Stimulated activated naive CD8-positive, alpha-beta T cell treated with anti-CD3 and anti-CD28 coated beads, Interleukin-15, Interleukin-2, amounts not matched to agents 100 U/mL and 50 U/mL, for 24 hours (primary cell): ENCODE measurements around the gene SH2D4B.

Experiments
- ATAC-seq: fragments of 150-1000 bp; cut with Tn5 transposase; one replicate; pipeline ENCODE4 v1.10.0; 2021
- DNase-seq: peaks from one replicate; pipeline ENCODE4 v3.0.0; 2021

Gene SH2D4B

DNA sequence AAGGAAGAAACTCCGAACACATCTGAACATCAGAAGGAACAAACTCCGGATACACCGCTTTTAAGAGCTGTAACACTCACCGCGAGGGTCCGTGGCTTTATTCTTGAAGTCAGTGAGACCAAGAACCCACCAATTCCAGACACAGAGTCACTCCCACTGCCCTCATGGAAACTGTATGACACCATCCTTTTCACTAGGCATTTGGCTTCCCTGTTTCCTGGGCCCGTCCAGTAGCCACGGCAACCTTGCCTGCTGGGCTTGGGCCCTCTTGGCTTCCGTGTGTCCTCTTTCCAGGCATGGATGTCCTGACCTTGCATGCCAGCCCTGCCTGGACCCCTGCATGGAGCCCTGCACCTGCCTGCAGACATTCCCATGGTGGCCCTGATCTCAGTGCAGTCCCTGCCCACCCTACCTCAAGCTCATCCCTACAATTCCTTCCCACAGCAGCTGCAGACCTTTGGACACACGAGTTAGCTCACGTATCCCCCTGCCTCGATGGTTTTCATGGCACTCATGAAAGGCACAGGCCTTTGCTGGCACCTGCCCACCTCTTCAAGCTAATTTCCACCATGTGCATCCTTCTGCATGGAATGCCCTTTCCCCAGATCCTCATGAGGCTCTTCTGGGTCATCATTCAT lies 6.7 kb downstream of the SH2D4B start:
- no peak for ATAC-seq
- DNase-seq: no peak

GRCh38 chr10:80545258-80545881 lies 7.7 kb downstream of the SH2D4B start:
- ATAC-seq (no peak), DNase-seq (no peak)

- no peak for ATAC-seq
- no peak for DNase-seq
These were observed 14.5 kb downstream of the SH2D4B start for GRCh38 chr10:80552151-80552646.

- no peak for ATAC-seq
These were observed 15.7 kb downstream of the SH2D4B start for GRCh38 chr10:80553436-80553835.

GRCh38 chr10:80554050-80554449 lies 16.3 kb downstream of the SH2D4B start:
- ATAC-seq: no peak
- no peak for DNase-seq

More at GRCh38 chr10:80553436-80553835, 15.7 kb downstream of the SH2D4B start:
- DNase-seq: no peak

DNA sequence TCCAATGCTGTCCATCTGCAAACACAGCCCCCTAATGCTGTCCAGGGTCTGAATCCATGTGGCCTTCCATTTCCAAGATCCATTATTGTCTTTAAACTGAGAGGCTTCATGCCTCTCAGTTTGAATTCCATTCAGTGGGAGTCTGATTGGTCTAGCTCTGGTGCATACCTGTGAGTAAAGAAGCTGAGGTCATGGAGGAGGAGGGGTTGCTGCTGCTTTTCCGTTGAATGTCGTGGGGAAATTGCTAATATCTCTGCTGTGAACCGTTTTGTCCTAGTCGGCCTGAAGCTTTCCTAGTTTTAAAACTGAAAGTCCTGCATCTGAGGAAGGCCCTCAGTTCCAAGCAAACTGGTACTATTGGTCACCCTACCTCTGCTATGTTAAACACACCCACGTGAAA lies 17.7 kb downstream of the SH2D4B start:
- no peak for ATAC-seq

DNA sequence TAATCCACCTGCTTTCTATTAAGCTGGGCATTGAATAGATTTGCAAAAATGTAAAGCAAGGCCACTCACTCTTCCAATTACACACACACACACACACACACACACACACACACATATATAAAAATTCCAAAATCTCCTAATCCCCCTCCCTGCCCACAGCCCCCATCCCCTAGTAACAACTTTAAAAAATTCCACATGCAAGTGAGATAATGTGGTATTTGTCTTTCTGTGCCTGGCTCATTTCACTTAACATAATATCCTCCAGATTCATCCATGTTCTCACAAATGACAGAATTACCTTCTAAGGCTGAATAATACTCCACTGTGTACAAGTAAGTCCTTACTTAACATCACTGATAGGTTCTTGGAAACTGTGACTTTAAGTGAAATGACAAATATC lies 24.2 kb downstream of the SH2D4B start:
- ATAC-seq: no peak
- DNase-seq: no peak

More for the DNA sequence above, 17.7 kb downstream of the SH2D4B start:
- DNase-seq: no peak

DNA sequence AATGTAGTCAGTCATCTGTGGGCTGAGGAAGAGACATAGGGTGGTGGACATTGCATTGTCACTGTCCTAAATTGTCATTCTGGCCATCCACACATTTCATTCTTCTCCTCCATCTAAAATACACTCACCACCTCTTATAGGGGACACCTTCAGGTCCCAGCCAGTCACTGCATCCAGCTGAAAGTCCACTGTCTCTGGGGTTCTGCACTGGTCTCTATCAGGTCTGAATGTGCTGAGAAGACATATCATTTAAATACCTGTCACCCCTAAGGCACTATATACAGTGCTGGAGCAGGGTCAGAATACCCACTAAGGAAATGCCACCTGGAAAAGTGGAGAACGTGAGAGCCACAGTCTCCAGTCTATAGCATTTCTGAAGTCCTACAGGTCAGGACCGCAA lies 29.6 kb downstream of the SH2D4B start:
- ATAC-seq (no peak), DNase-seq (no peak)

- DNase-seq (no peak), ATAC-seq (no peak)
These were observed 31.6 kb downstream of the SH2D4B start for GRCh38 chr10:80569131-80569895.

- ATAC-seq (no peak), DNase-seq (no peak)
These were observed 33.6 kb downstream of the SH2D4B start for GRCh38 chr10:80571352-80571751.

GRCh38 chr10:80579181-80579763 lies 41.6 kb downstream of the SH2D4B start:
- no peak for DNase-seq
- ATAC-seq: no peak

- no peak for ATAC-seq
- DNase-seq: no peak
These were observed 42.3 kb downstream of the SH2D4B start for GRCh38 chr10:80579849-80580637.

GRCh38 chr10:80580638-80581468 lies 43.2 kb downstream of the SH2D4B start:
- DNase-seq: no peak
- no peak for ATAC-seq

DNA sequence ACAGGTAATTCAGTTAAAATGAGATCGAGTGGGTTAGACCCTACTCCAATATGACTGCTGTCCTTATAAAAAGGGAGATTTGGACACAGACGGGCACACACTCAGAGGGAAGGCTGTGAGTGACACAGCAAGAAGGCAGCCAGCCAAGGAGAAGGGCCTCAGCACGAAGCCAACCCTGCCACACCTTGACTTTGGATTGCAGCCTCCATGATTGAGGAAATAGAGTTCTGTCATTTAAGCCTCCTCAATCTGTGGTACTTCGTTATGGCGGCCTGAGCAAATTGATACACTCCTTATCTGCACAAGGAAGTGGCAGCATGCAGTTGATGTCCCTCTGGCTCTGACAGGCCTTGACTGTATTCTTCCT lies 43.8 kb downstream of the SH2D4B start:
- ATAC-seq (no peak), DNase-seq (no peak)

DNA sequence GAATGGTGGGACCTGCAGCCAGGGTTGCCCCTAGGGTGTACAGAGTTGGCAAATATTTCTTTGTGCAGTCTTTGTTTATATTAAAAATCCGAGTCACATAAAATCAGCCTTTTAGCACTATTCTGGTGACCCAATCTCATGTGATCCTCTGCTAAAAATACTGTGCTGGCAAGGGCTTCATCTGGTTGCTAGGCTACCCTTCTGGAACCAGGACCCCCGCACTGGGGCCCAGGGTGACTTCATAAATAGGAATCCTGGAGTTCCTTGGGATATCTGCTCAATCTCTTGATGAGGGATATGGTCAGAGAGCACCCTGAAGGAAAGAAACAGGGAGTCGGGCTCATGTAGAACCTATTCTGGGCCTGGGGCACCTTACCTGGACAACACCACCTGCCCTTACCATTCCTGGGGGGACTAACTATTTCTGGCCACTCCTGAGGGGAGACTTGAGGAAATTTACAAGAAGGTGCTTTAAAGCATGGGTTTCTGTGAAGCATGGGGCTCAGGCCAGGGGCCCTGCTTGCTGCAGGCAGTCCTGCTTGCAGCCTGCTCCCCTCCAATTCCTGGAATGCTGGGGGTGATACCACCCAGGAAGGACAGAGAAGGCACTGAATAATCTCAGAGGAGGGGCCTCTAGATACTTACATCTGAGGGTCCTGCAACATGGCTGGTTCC lies 44.7 kb downstream of the SH2D4B start:
- no peak for DNase-seq
- ATAC-seq: no peak

DNA sequence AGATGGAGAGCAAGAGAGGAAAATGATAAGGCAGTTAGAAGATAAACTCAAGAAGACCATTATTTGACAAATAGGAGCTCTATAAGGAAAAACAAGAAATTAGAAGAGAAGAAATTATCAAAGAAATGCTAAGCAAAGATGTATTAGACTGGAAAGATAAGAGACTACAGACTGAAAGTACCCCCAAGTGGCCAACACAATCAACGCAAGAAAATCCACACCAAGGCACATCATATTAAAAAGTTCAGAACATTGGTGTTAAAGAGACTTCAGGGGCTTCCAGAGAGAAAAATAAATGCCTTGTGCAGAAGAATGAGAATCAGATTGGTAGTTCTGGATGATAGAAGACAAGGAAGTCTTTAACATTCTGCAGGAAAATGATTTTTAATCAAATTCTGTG lies 46.0 kb downstream of the SH2D4B start:
- DNase-seq (no peak), ATAC-seq (no peak)

DNA sequence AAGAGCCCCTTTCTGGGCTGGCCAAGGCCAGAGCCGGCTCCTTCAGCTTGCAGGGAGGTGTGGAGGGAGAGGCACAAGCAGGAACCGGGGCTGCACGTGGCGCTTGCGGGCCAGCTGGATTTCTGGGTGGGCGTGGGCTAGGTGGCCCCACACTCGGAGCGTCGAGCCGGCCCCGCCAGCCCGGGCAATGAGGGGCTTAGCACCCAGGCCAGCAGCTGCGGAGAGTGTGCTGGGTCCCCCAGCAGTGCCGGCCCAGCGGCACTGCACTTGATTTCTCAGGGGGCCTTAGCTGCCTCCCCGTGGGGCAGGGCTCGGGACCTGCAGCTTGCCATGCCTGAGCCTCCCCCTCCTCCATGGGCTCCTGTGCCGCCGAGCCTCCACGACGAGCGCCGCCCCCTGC lies 48.1 kb downstream of the SH2D4B start:
- DNase-seq (no peak), ATAC-seq (no peak)

GRCh38 chr10:80588546-80588945 lies 50.8 kb downstream of the SH2D4B start:
- DNase-seq (no peak), ATAC-seq (no peak)

DNA sequence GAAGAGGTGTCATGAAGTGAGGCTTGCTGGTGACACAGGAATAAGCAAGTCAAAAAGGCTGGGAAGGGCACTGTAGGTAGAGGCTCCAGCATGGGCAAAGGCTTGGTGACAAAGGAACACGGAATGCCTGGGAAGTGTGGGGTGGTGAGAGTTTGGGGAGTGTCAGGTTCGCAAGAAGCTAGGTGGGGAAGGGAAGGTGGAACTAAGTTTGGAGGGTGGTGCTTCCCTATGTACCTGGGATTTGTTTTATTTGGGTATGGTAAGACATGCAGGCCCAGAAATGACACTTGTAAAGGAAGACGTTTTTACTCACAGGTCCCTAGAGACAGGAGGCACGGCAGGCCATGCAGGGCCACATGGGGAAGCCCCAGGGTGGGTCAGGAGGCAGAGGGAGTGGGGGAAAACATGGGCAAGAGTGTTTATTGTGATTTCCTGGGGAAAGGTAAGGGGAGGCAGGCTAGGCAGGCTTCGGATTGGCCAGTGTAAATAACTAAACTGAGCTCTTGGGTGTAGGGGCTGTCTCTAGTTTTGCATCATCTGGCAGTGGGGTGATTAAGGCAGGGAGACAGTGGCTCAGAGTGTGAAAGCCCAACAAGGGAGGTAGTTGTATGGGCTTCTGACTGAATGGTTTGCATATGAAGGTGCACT lies 52.1 kb downstream of the SH2D4B start:
- DNase-seq (no peak), ATAC-seq (no peak)

DNA sequence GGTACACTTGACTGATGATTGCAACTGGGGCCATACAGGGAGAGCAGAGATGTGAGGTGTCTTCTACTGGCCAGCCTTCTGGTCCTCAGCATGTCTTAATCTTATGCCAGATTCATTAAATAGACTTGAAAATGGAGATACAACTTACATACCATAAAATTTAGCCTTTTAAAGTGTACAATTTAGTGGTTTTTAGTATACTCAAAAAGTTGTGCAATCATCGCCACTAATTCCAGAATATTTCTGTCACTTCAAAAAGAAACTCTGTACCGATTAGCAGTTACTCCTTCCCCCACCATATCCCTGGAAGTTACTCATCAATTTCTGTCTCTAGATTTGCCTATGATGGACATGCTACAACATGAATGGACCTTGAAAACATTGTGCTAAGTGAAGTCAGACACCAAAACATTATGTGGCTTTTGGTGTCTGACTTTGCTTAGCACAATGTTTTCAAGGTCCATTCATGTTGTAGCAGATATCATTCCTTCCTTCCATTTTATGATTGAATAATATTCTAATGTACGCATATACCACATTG lies 53.0 kb downstream of the SH2D4B start:
- no peak for ATAC-seq
- DNase-seq: no peak
